Measurements from ENCODE around the gene EIF4E2.

DNA sequence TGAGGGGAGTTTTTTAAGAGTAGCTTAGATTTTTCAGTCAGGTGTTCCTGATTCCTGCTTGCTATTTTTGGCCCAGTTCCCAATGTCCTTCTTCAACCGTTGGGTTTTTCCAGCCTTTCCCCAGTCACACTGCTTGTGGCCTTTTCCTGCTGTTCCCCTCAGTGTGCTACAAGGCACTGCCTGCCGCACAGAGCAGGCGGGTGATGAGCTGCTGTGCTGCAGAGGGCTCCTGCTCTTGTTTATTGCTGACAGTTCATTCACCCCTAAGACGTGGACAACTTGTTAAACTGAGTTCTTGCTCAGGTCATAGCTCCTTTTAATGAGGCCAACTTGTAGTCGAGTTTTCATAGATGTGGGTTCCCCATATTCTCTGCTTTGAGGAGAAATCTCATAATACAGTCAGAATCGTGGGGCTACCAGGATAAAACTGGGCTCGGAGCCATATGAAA lies 20.6 kb downstream of the EIF4E2 start:
- TF ChIP-seq EZH2 (IDR thresholded peaks at IDR 0.05), result no peak
- no peak for TF ChIP-seq POLR2AphosphoS5 (IDR thresholded peaks at IDR 0.05; ENCODE audit: borderline replicate concordance, low read depth, low read length)

All from SK-N-MC (cell line).